PC-9 (cell line): ENCODE measurements around the gene LMF1. TPM values are rescaled to one million over a fixed set of nuclear protein-coding genes. Genes with fewer than 3 reads are reported as not detected.

Source experiments
- BruUV-seq: library from RNA; stranded (reverse); fragments of 400-500 nt; replicated peaks from 2 replicates; lab custom pipeline; 2021; lab: Mats Ljungman, UMichigan
- CTCF ChIA-PET: fragments of 300-600 bp; sonication (Branson Sonifier 250); formaldehyde crosslinking; loops from one replicate; lab custom pipeline; 2022; ENCODE audit warnings: antibody characterized with exemption; lab: Charles Lee
- POLR2A ChIA-PET: fragments of 300-600 bp; sonication (Branson Sonifier 250); formaldehyde crosslinking; loops from one replicate; lab custom pipeline; 2022; ENCODE audit warnings: antibody characterized with exemption; ENCODE audit not compliant: unreplicated experiment; lab: Charles Lee
- DNase-seq, 2 experiments: peaks; one replicate each; pipeline versions ENCODE4 v3.0.0 to v3.0.0-alpha.2; 2015 to 2022; ENCODE audit warnings: mixed read lengths in 1 of 2
- H2AFZ ChIP-seq: fragments of 200-600 bp; sonication (generic); 2 replicates; pipeline ENCODE4 v1.8.1; 2017; ENCODE audit warnings: antibody characterized with exemption
- H3F3A ChIP-seq: fragments of 200-600 bp; sonication (generic); 2 replicates; pipeline ENCODE4 v1.8.1; 2017; ENCODE audit warnings: antibody characterized with exemption, mild to moderate bottlenecking, low read depth; ENCODE audit not compliant: insufficient read depth
- H3K27ac ChIP-seq: fragments of 200-600 bp; sonication (generic); 2 replicates; pipeline ENCODE4 v1.6.1; 2016; ENCODE audit warnings: mixed run types
- H3K27me3 ChIP-seq: fragments of 200-600 bp; sonication (generic); 2 replicates; pipeline ENCODE4 v1.6.1; 2016; ENCODE audit warnings: low read depth, mixed run types; ENCODE audit not compliant: insufficient read depth
- H3K36me3 ChIP-seq: fragments of 200-600 bp; sonication (generic); 2 replicates; pipeline ENCODE4 v1.6.1; 2016; ENCODE audit warnings: low read depth, mixed run types
- H3K4me1 ChIP-seq: fragments of 200-600 bp; sonication (generic); replicated peaks from 2 replicates; pipeline ENCODE4 v1.6.1; 2016; ENCODE audit warnings: mixed run types; ENCODE audit not compliant: insufficient read depth
- H3K4me2 ChIP-seq: fragments of 200-600 bp; sonication (generic); 2 replicates; pipeline ENCODE4 v1.6.1; 2017; ENCODE audit warnings: mixed run types
- H3K4me3 ChIP-seq: fragments of 200-600 bp; sonication (generic); 2 replicates; pipeline ENCODE4 v1.6.1; 2016; ENCODE audit warnings: mixed run types
- H3K79me2 ChIP-seq: fragments of 200-600 bp; sonication (generic); 2 replicates; pipeline ENCODE4 v1.6.1; 2017; ENCODE audit warnings: low read depth, mixed run types
- H3K9me2 ChIP-seq: fragments of 200-600 bp; sonication (generic); 2 replicates; pipeline ENCODE4 v1.8.1; 2017; ENCODE audit warnings: mild to moderate bottlenecking; ENCODE audit not compliant: insufficient read depth
- H3K9me3 ChIP-seq: fragments of 200-600 bp; sonication (generic); 2 replicates; pipeline ENCODE4 v1.8.1; 2016; ENCODE audit warnings: low read depth; ENCODE audit not compliant: insufficient read depth
- H4K20me1 ChIP-seq: fragments of 200-600 bp; sonication (generic); 2 replicates; pipeline ENCODE4 v1.8.1; 2017; ENCODE audit not compliant: insufficient read depth
- CTCF ChIP-seq: fragments of 200-600 bp; sonication (generic); conservative IDR thresholded peaks from 2 replicates; pipeline ENCODE4 v1.6.1; 2017; ENCODE audit warnings: mixed run types, antibody characterized with exemption, mild to moderate bottlenecking, moderate library complexity
- EZH2 ChIP-seq: fragments of 200-600 bp; sonication (generic); IDR thresholded peaks from 2 replicates; pipeline ENCODE4 v1.8.0; 2017; ENCODE audit warnings: antibody characterized with exemption, low read depth
- intact Hi-C: fragments of 100-400 bp; cut with micrococcal nuclease; formaldehyde crosslinking; loops from one replicate; pipeline ENCODE4 v1.10.0; 2022; ENCODE audit not compliant: unreplicated experiment
- total RNA-seq: library from RNA; stranded (reverse); gene quantifications from 2 replicates; pipeline ENCODE4 v1.2.3, GENCODE V29; 2021

The LMF1 gene
- total RNA-seq, 1 experiment from 2014 or later = 31.3 TPM

- H3K79me2 ChIP-seq = no peaks in the 10 kb centered on the region
- no peaks in the 10 kb centered on the region for H4K20me1 ChIP-seq
- POLR2A ChIA-PET = no interaction called here
- peaks cover 3% of the 10 kb centered on the region; the same call in 1 of the 2 replicates for H3F3A ChIP-seq
- intact Hi-C loops = loop anchor here (10.0 kb wide), 1 partner anchor 163 kb away; no protein-coding TSS in a partner anchor
- no TSS peak for BruUV-seq
- H2AFZ ChIP-seq = no peak overlapping the region
- CTCF ChIA-PET = no interaction called here
- no peaks in the 10 kb centered on the region for H3K9me3 ChIP-seq
- no peak overlapping the region for H3K4me2 ChIP-seq
- no peaks in the 10 kb centered on the region for H3K9me2 ChIP-seq
- no peak for DNase-seq
- no peak overlapping the region for H3K27ac ChIP-seq
- 0 out of 2 replicates have a peak, but pooled peaks cover 4% of the 10 kb centered on the region for H3K4me1 ChIP-seq
- TF ChIP-seq CTCF (no peak), EZH2 (no peak)
- peaks cover 58% of the 10 kb centered on the region for H3K27me3 ChIP-seq
- no peaks in the 10 kb centered on the region for H3K36me3 ChIP-seq
- no peak overlapping the region for H3K4me3 ChIP-seq
Measured at GRCh38 chr16:977896-978295, 7.1 kb upstream of the LMF1 start.

GRCh38 chr16:977081-977701, 6.4 kb upstream of the LMF1 start:
- BruUV-seq = no TSS peak
- no peak overlapping the region for H3K4me2 ChIP-seq
- 0 out of 2 replicates have a peak, but pooled peaks cover 4% of the 10 kb centered on the region for H3K4me1 ChIP-seq
- ChIA-PET CTCF (no interaction called here), POLR2A (no interaction called here)
- H3K9me2 ChIP-seq = no peaks in the 10 kb centered on the region
- no peaks in the 10 kb centered on the region for H3K36me3 ChIP-seq
- intact Hi-C loops = loop anchor here (10.0 kb wide), 1 partner anchor 162 kb away; no protein-coding TSS in a partner anchor
- no peak overlapping the region for H3K4me3 ChIP-seq
- TF ChIP-seq CTCF (no peak), EZH2 (no peak)
- H3K27me3 ChIP-seq = peaks cover 61% of the 10 kb centered on the region
- no peak overlapping the region for H3K27ac ChIP-seq
- no peaks in the 10 kb centered on the region for H4K20me1 ChIP-seq
- H3K9me3 ChIP-seq = no peaks in the 10 kb centered on the region
- H2AFZ ChIP-seq = no peak overlapping the region
- no peak for DNase-seq
- H3K79me2 ChIP-seq = no peaks in the 10 kb centered on the region
- peaks cover 3% of the 10 kb centered on the region; the same call in 1 of the 2 replicates for H3F3A ChIP-seq

DNA sequence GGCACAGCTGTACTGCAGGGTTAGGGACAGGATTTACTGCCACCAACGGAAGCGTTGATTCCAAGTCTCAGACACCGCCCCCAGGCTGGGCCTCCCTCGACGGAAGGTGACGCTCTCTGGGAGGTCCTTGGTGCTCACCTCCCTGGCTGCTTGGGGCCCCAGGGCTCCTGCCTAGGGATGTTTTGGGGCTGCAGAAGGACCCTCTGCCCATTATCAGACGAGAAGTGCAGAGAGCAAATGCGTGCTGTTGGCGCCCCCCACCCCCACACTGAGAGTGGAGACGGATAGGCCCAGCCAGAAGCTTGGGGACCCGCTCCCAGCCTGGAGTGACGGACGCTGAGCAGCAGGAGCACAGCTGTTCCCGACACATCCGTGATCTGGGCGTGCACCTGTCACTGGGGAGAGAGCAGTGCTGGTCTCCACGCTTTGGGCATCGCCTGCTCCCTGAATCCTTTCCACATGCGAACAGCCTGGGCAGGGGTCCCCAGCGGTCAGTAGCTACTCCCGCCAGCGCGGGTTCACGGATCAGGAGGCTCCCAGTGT, 5.7 kb upstream of the LMF1 start:
- TF ChIP-seq CTCF (no peak), EZH2 (no peak)
- POLR2A ChIA-PET = no interaction called here
- CTCF ChIA-PET = no interaction called here
- no peaks in the 10 kb centered on the region for H4K20me1 ChIP-seq
- peaks cover 68% of the 10 kb centered on the region for H3K27me3 ChIP-seq
- no peak overlapping the region for H3K27ac ChIP-seq
- BruUV-seq = no TSS peak
- 0 out of 2 replicates have a peak, but pooled peaks cover 4% of the 10 kb centered on the region for H3K4me1 ChIP-seq
- DNase-seq = no peak
- H3K9me3 ChIP-seq = no peaks in the 10 kb centered on the region
- peaks cover 3% of the 10 kb centered on the region; the same call in 1 of the 2 replicates for H3F3A ChIP-seq
- H3K36me3 ChIP-seq = no peaks in the 10 kb centered on the region
- intact Hi-C loops = loop anchor here (10.0 kb wide), 1 partner anchor 162 kb away; no protein-coding TSS in a partner anchor
- H3K4me3 ChIP-seq = no peak overlapping the region
- H3K4me2 ChIP-seq = no peak overlapping the region
- no peaks in the 10 kb centered on the region for H3K9me2 ChIP-seq
- no peak overlapping the region for H2AFZ ChIP-seq
- H3K79me2 ChIP-seq = no peaks in the 10 kb centered on the region
